CD14-positive monocyte (primary cell): ENCODE measurements around the gene SYNE2. TPM values are rescaled to one million over a fixed set of nuclear protein-coding genes. Genes with fewer than 3 reads are reported as not detected.

Experiments
- DNase-seq, 3 donors: peaks; one replicate each; pipeline ENCODE4 v3.0.0-alpha.2; 2011 to 2022
- H2AFZ ChIP-seq: 2 replicates; pipeline ENCODE4 v1.6.0; 2012; ENCODE audit warnings: mild to moderate bottlenecking, low read depth, low read length, inconsistent platforms; ENCODE audit not compliant: insufficient read depth, poor library complexity, severe bottlenecking
- H3K27ac ChIP-seq, 2 donors: 1 replicate in 1 of 2; 2 replicates in 1 of 2; pipeline ENCODE4 v1.5.1; 2012 to 2013; ENCODE audit warnings: low read length in 2 of 2, control low read depth in 1 of 2, inconsistent platforms in 1 of 2, low read depth in 1 of 2, mild to moderate bottlenecking in 1 of 2
- H3K27me3 ChIP-seq, 2 donors: one replicate each; pipeline versions ENCODE4 v1.6.0 to v1.6.1; 2011 to 2013; ENCODE audit warnings: low read length in 2 of 2; ENCODE audit not compliant: control insufficient read depth in 2 of 2, insufficient read depth in 2 of 2
- H3K36me3 ChIP-seq, 2 donors: replicated peaks in 1 of 2; 1 replicate in 1 of 2; 2 replicates in 1 of 2; pipeline versions ENCODE4 v1.5.1 to v1.6.1; 2012 to 2013; ENCODE audit warnings: low read length in 2 of 2, control low read depth in 1 of 2, inconsistent platforms in 1 of 2, mild to moderate bottlenecking in 1 of 2; ENCODE audit not compliant: insufficient read depth in 2 of 2, control insufficient read depth in 1 of 2
- H3K4me1 ChIP-seq, 2 donors: 1 replicate in 1 of 2; 2 replicates in 1 of 2; pipeline versions ENCODE4 v1.5.1 to v1.6.1; 2012 to 2013; ENCODE audit warnings: low read length in 2 of 2, control low read depth in 1 of 2, inconsistent platforms in 1 of 2, mild to moderate bottlenecking in 1 of 2, moderate library complexity in 1 of 2; ENCODE audit not compliant: insufficient read depth in 2 of 2, control insufficient read depth in 1 of 2
- H3K4me2 ChIP-seq: replicated peaks from 2 replicates; pipeline ENCODE3; 2012; ENCODE audit warnings: low read length, moderate library complexity, mild to moderate bottlenecking; ENCODE audit not compliant: poor library complexity, severe bottlenecking; ENCODE audit errors: extremely low read depth
- H3K4me3 ChIP-seq, 3 experiments: fragments of 200-600 bp in 1 of 3; sonication (generic) in 1 of 3; replicated peaks in 1 of 3; 1 replicate in 2 of 3; 2 replicates in 1 of 3; pipeline ENCODE4 v1.5.1; 2011 to 2013; ENCODE audit warnings: low read length in 3 of 3, mild to moderate bottlenecking in 3 of 3, control low read depth in 2 of 3, low read depth in 2 of 3, inconsistent platforms in 1 of 3, moderate library complexity in 1 of 3
- H3K79me2 ChIP-seq: 2 replicates; pipeline ENCODE4 v1.6.0; 2012; ENCODE audit warnings: mild to moderate bottlenecking, control low read depth, inconsistent platforms, low read length, moderate library complexity; ENCODE audit not compliant: insufficient read depth
- H3K9ac ChIP-seq: 2 replicates; pipeline ENCODE4 v1.6.0; 2017; ENCODE audit warnings: low read length, mild to moderate bottlenecking; ENCODE audit not compliant: insufficient read depth, poor library complexity, severe bottlenecking
- H3K9me3 ChIP-seq, 2 donors: replicated peaks in 1 of 2; 1 replicate in 1 of 2; 2 replicates in 1 of 2; pipeline versions ENCODE4 v1.5.1 to v1.6.1; 2012 to 2013; ENCODE audit warnings: low read length in 2 of 2, control low read depth in 1 of 2; ENCODE audit not compliant: control insufficient read depth in 1 of 2, insufficient read depth in 1 of 2
- H4K20me1 ChIP-seq: 2 replicates; pipeline ENCODE4 v1.6.0; 2012; ENCODE audit warnings: mild to moderate bottlenecking, low read length, control low read depth, moderate library complexity; ENCODE audit not compliant: insufficient read depth
- H3K27ac Mint-ChIP-seq, 7 donors: one replicate each; pipeline ENCODE4 v1.8.0; 2020; ENCODE audit warnings: mild to moderate bottlenecking in 7 of 7, mixed read lengths in 7 of 7, moderate library complexity in 6 of 7, inconsistent platforms in 2 of 7
- H3K27me3 Mint-ChIP-seq, 3 donors: one replicate each; pipeline ENCODE4 v1.8.0; 2021 to 2022; ENCODE audit warnings: low read depth in 3 of 3, mild to moderate bottlenecking in 3 of 3, mixed read lengths in 3 of 3, moderate library complexity in 3 of 3, inconsistent platforms in 1 of 3
- H3K36me3 Mint-ChIP-seq, 2 donors: one replicate each; pipeline ENCODE4 v1.8.0; 2020; ENCODE audit warnings: mixed read lengths in 2 of 2, inconsistent platforms in 1 of 2, mild to moderate bottlenecking in 1 of 2
- H3K4me1 Mint-ChIP-seq: one replicate; pipeline ENCODE4 v1.8.0; 2020; ENCODE audit warnings: mild to moderate bottlenecking, mixed read lengths
- H3K4me3 Mint-ChIP-seq, 2 donors: one replicate each; pipeline ENCODE4 v1.8.0; 2020; ENCODE audit warnings: mild to moderate bottlenecking in 2 of 2, mixed read lengths in 2 of 2, moderate library complexity in 1 of 2
- H3K9me3 Mint-ChIP-seq, 7 donors: one replicate each; pipeline ENCODE4 v1.8.0; 2020 to 2022; ENCODE audit warnings: mixed read lengths in 7 of 7, mild to moderate bottlenecking in 6 of 7, moderate library complexity in 6 of 7, inconsistent platforms in 2 of 7
- whole genome bisulfite sequencing: methylation state at CpG from one replicate; pipeline ENCODE4 v1.1.5; 2013; ENCODE audit warnings: missing lambda C conversion rate; ENCODE audit not compliant: insufficient coverage; 5-methylcytosine and 5-hydroxymethylcytosine counted together
- intact Hi-C, 2 donors: fragments of 100-400 bp; cut with micrococcal nuclease; formaldehyde crosslinking; loops; one replicate each; pipeline versions ENCODE4 v1.15.0 to v1.15.1; 2023
- polyA plus RNA-seq, 3 donors: library from polyadenylated mRNA; depleted of rRNA in 1 of 3; unstranded in 2 of 3; stranded (reverse) in 1 of 3; fragments of 300-500 nt in 2 of 3; fragments of >200 nt in 1 of 3; fragmentation: Illumina TruSeq in 2 of 3; gene quantifications; 1 replicate in 2 of 3; 2 replicates in 1 of 3; pipeline ENCODE4 v1.2.3, GENCODE V29; 2012 to 2021
- TF ChIP-seq, protein P1 (sequence below): fragments of 200-600 bp; IDR thresholded peaks from one replicate; pipeline ENCODE4 v1.8.0; 2022; ENCODE audit warnings: antibody characterized with exemption, mild to moderate bottlenecking

The SYNE2 gene
- polyA plus RNA-seq, 3 donors = 0.06 to 0.46 (median 0.44) TPM

DNA sequence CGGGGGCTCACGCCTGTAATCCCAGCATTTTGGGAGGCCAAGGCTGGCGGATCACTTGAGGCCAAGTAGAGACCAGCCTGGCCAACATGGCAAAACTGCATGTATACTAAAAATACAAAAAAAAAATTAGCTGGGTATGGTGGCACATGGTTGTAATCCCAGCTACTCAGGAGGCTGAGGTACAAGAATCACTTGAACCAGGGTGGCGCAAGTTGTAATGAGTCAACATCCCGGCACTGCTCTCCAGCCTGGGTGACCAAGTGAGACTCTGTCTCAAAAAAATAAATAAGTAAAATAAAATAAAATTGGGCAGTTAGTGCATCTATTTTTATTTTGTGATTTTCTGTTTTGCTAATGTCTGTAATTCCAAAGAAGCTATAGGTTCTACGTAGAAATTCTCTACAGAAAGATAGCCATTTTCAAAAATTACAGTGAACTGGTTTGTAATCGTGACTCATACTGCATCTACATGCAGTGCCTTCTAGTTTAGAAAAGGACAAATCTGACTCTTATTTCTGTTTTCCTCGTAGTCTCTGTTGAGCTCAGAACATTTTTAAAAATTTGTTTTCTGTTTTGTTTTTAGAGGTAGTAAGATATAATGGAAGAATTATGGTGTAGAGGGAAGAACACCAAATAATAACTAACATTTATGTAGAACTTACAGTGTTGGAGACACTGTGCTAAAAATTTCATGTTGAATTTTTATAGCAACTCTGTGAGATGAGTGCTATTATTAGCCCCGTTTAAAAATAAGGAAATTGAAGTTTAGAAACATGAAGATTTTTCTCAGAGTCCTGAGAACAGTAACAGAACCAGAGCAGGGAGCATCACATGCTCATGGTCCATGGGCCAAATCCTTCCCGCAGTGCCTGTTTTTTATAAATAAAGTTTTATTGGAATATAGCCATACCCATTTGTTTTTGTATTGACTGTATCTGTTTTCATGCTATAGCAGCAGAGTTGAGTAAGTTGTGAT lies 201.2 kb downstream of the SYNE2 start:
- Histone ChIP-seq H4K20me1 (no peaks in the 10 kb centered on the region), H2AFZ (no peak overlapping the region), H3K36me3 (no peaks in the 10 kb centered on the region), H3K9ac (no peak overlapping the region), H3K4me1 (no peaks in the 10 kb centered on the region), H3K27ac (no peak overlapping the region), H3K9me3 (no peaks in the 10 kb centered on the region), H3K4me3 (no peak overlapping the region), H3K27me3 (no peaks in the 10 kb centered on the region), H3K79me2 (no peaks in the 10 kb centered on the region), H3K4me2 (no peak overlapping the region)
- no peak overlapping the region for H3K27ac Mint-ChIP-seq
- H3K36me3 Mint-ChIP-seq = peaks cover 0 to 2% of the 10 kb centered on the region in 2 donors
- no peaks in the 10 kb centered on the region for H3K4me1 Mint-ChIP-seq
- H3K4me3 Mint-ChIP-seq = no peak overlapping the region
- H3K27me3 Mint-ChIP-seq = peaks cover 2 to 6% (median 4%) of the 10 kb centered on the region in 3 donors
- peaks cover 0 to 3% (median 0%) of the 10 kb centered on the region in 7 donors for H3K9me3 Mint-ChIP-seq
- TF ChIP-seq, protein P1, sequence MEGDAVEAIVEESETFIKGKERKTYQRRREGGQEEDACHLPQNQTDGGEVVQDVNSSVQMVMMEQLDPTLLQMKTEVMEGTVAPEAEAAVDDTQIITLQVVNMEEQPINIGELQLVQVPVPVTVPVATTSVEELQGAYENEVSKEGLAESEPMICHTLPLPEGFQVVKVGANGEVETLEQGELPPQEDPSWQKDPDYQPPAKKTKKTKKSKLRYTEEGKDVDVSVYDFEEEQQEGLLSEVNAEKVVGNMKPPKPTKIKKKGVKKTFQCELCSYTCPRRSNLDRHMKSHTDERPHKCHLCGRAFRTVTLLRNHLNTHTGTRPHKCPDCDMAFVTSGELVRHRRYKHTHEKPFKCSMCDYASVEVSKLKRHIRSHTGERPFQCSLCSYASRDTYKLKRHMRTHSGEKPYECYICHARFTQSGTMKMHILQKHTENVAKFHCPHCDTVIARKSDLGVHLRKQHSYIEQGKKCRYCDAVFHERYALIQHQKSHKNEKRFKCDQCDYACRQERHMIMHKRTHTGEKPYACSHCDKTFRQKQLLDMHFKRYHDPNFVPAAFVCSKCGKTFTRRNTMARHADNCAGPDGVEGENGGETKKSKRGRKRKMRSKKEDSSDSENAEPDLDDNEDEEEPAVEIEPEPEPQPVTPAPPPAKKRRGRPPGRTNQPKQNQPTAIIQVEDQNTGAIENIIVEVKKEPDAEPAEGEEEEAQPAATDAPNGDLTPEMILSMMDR = no peak
- DNase-seq = no peak
- WGBS = 75% methylated on average over 1 of the region's 10 CpGs
- intact Hi-C loops = no loop called here

DNA sequence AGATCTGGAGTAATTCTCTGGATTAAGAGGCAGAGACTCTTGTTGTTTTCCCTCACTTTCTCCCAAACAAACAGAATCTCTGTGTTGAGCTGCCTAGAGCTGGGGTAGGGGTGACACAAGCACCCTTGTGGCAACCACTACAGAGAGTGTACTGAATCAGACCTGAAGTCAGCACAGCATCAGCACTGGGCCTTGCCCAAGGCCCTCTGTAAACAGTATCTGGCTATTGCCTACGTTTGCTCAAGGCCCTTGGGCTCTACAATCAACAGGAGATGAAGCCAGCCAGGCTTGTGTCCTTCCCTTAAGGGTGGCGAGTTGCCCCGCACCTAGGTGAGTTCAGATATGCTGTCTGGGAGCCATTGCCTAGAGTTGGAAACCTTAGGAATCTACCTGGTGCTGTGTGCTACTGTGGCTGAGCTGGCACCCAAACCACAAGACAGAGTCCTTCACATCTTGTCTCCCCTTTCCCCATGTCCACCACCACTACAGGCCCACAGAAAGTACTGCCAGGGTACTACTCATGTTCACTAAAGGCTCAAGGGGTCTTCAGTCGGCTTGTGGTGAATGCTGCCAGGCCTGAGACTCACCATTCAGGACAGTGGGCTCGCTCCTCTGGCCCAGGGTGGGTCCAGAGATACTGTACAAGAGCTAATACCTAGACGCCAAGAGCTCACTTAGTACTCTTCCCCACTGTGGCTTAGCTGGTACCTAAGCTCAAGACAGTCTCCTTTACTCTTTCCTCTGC lies 206.8 kb downstream of the SYNE2 start:
- H3K9ac ChIP-seq = no peak overlapping the region
- Mint-ChIP-seq H3K4me3 (no peak overlapping the region), H3K4me1 (no peaks in the 10 kb centered on the region), H3K27me3 (peaks cover under 1 to 6% (median 4%) of the 10 kb centered on the region in 3 donors), H3K27ac (no peak overlapping the region), H3K36me3 (no peaks in the 10 kb centered on the region), H3K9me3 (peaks cover 0 to 3% (median 0%) of the 10 kb centered on the region in 7 donors)
- no peak overlapping the region for H2AFZ ChIP-seq
- H3K4me1 ChIP-seq = no peaks in the 10 kb centered on the region
- no peaks in the 10 kb centered on the region for H3K36me3 ChIP-seq
- WGBS = 97% methylated on average over 6 of the region's 6 CpGs
- DNase-seq = no peak
- TF ChIP-seq, protein P1 = no peak
- intact Hi-C loops = no loop called here
- no peak overlapping the region for H3K27ac ChIP-seq
- no peak overlapping the region for H3K4me3 ChIP-seq
- no peak overlapping the region for H3K4me2 ChIP-seq
- no peaks in the 10 kb centered on the region for H3K27me3 ChIP-seq
- H3K9me3 ChIP-seq = no peaks in the 10 kb centered on the region
- no peaks in the 10 kb centered on the region for H4K20me1 ChIP-seq
- H3K79me2 ChIP-seq = no peaks in the 10 kb centered on the region
